GM21423 (cell line): ENCODE results near the gene RGSL1.
"Not testable (repeated sequence)": the region's sequence is repeated elsewhere in the genome, so short reads cannot be mapped to it uniquely, and the experiment has no call there.

ENCODE experiments used
- ATAC-seq: cut with Tn5 transposase; IDR thresholded peaks from one replicate; pipeline ENCODE4 v1.9.1; 2021; ENCODE audit warnings: mild to moderate bottlenecking, moderate library complexity; ENCODE audit not compliant: unreplicated experiment

The RGSL1 gene

GRCh38 chr1:182446033-182446669 lies 3.8 kb upstream of the RGSL1 start:
- ATAC-seq: peak; percentile 67

- not testable (repeated sequence) for ATAC-seq
These were observed 2.8 kb upstream of the RGSL1 start for GRCh38 chr1:182447124-182447523.

DNA sequence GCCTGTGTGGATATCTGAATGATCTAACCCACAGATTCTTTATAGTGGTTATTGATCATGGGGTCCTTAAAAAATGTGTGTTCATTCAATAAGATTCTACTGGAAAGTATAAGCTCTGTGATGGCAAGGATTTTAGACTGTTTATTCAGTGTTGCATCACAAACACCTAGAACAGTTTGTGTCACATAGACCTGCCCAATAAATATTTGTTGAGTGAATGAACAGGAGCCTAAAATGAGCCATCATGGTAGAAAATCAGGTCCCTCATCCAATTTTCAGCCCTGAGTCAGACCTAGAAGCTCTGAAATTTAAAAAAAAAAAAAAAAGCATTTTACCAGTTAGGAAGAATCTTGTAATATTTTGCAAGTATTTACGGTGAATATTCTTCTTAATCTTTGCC lies 2.3 kb upstream of the RGSL1 start:
- ATAC-seq: no peak

- no peak for ATAC-seq
These were observed 3.7 kb downstream of the RGSL1 start for GRCh38 chr1:182453631-182454030.

DNA sequence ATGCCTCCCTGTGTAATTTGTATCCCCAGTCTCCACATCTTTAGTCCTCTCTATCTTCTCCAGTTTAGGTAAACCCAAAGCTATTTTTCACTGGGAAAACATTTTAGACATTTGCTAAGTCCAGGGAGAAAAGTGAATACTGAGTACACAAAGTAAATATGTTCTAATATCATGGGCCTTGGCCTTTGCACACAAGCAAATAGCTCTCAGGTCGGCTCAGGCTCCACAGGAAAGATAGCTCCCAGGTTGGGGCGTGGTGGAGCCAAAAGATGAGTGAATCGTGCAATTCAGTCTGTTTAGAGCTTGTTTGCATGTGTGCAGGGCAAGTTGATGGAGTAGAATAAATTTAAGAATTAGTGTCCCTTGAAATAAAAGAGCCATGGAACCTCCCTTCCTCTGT lies 7.9 kb downstream of the RGSL1 start:
- no peak for ATAC-seq

DNA sequence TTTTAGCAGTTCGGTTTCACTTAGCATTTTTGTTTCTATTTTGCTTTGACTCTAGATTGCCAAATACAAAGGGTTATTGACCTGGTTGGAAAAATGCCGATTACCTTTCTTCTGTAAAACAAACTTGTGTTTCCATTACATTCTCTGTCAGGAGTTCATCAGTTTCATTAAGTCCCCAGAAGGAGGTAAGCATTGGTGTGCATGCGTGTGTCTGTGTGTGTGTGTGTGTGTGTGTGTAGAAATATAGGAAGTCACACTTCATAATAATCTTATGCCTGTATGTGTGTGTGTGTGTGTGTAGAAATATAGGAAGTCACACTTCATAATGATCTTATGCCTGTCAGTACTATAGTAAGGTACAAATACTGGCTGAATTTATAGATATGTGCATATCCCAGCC lies 10.0 kb downstream of the RGSL1 start:
- ATAC-seq: no peak

GRCh38 chr1:182460550-182460951 lies 10.6 kb downstream of the RGSL1 start:
- no peak for ATAC-seq

- ATAC-seq: no peak
These were observed 23.6 kb downstream of the RGSL1 start for GRCh38 chr1:182473556-182473955.

- ATAC-seq: no peak
These were observed 26.7 kb downstream of the RGSL1 start for GRCh38 chr1:182476625-182477024.

DNA sequence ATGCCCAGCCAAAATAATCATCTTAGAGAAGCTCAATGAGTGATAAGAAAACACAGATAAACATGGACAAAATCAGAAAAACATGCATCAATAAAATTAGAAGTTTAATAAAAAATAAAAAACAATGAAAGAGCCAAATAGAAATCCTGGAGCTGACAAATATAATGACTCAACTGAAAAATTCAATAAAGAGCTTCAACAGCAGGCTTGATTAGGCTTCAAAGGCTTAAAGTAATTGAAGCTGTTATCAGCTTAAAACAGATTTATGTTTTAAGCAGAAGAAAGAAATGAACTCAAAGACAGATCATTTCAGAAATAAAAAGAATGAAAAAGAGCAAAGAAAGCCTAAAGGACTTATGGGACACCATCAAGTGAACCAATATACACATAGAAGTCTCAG lies 28.3 kb downstream of the RGSL1 start:
- no peak for ATAC-seq

GRCh38 chr1:182484067-182484466 lies 34.1 kb downstream of the RGSL1 start:
- no peak for ATAC-seq

DNA sequence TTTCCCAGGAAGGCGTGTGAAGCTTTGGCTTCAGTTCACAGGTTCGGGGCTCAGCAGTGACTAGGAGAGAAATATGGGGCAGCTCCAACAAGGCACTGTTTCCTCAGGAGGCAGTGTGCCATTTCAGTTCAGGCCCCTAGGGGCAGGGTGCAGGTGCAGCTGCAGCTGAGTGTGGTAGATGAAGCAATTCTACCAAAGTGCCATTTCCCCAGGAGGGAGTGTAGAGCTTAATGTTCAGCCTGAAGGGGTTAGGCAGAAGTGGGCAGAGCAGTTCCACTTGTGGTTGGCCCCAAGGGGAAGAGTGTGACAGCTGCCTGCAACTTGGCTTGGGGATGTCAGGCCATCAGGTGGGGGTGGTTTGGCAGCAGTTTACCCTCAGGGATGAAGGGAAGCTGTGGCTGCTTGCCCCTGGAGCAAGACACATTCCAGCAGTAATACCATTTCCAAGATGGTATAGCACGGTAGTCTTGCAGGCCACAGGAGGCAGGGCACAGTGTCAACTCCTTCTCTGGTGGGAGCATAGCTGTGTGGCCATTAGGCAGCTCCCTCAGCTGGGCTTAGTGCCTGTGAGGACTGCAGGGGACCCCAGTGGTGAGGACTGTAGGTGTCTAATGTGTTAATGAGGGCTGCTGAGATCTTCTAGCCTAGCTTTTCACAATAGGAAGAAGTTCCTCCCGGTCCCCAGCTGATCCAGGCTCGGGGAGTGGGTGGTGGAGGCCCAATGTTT lies 34.7 kb downstream of the RGSL1 start:
- ATAC-seq: peak; percentile 97

GRCh38 chr1:182485861-182486260 lies 35.9 kb downstream of the RGSL1 start:
- ATAC-seq: no peak

DNA sequence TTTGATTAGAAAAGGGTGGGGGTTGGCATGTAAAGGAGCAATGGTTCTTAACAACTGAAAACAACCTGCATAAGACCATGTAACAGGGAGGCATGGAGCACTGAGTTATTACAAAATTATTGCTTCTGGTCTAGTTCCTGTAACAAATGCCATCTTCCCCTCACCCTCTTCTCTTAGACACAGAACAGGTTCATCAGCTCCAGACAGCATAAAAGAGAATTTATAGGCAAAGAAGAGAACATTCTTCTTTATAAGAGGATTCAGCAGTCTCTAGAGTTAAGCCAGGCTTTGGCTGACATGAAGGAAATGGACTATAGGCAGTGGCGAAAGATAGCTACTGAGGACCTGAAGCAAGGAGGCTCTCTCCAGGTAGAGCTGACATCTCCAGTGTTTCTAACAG lies 38.9 kb downstream of the RGSL1 start:
- ATAC-seq: no peak

- no peak for ATAC-seq
These were observed 43.1 kb downstream of the RGSL1 start for GRCh38 chr1:182493063-182493462.

GRCh38 chr1:182495002-182495401 lies 45.1 kb downstream of the RGSL1 start:
- ATAC-seq: no peak

DNA sequence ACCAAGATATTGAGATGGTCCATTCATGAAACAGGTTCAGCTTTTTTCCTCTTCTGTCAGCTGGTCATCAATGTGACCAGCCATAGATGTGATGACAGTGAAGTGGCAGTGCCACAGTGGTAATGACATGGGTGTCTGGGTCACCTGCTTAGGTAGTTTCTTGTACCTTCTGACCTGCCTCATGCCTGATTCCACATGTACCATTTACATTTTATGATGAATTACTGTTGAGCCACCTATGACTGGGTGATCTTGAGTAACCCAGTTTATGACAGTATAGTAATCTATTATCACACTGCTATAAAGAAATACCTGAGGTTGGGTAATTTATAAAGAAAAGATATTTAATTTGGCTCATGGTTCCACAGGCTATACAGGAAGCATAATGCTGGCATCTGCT lies 45.7 kb downstream of the RGSL1 start:
- ATAC-seq: no peak

DNA sequence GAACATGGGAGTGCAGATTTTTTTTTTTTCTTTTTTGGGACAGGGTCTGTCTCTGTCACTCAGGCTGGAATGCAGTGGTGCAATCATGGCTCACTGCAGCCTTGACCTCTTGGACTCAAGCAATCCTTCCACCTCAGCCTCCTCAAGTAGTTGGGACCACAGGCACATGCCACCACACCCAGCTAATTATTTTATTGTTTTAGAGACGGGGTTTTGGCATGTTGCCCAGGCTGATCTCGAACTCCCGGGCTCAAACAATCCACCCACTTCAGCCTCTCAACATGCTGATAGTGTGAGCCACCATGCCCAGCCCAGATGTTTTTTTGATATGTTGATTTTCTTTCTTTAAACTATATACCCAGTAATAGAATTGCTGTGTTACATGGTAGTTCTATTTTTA lies 57.7 kb downstream of the RGSL1 start:
- ATAC-seq: no peak

GRCh38 chr1:182515556-182515955 lies 65.6 kb downstream of the RGSL1 start:
- no peak for ATAC-seq

DNA sequence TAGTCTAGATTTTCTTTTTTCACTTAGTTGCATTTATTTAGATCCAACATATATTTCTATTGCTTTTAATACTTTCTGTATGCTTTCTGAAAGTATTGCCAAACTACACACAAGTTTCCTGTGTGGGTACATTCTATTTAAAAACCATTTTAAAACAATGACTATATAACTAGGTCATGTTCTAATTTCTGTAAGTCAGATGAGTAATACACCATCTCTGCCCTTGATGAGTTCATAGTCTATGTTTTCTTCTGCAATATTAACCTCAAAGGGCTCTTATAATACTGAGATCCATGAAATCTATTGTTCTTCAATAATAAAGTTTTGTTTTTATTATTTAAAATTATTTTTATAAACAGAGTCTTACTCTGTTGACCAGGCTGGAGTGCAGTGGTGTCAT lies 70.8 kb downstream of the RGSL1 start:
- no peak for ATAC-seq

DNA sequence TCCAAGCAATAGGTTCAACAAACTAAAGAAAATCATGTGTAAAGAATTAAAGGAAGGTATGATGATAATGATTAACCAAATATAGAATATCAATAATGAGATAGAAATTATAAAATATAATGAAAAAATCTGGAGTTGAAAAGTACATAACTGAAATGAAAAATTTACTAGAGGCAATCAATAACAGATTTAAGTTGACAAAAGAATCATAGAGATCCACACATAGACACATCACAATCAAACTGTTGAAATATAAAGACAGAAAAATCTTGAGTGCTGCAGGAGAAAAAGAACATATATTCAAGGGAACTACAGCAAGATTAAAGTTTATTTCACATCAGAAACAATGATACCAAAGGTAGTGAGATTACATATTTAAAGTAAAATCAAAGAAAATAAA lies 75.4 kb downstream of the RGSL1 start:
- no peak for ATAC-seq

DNA sequence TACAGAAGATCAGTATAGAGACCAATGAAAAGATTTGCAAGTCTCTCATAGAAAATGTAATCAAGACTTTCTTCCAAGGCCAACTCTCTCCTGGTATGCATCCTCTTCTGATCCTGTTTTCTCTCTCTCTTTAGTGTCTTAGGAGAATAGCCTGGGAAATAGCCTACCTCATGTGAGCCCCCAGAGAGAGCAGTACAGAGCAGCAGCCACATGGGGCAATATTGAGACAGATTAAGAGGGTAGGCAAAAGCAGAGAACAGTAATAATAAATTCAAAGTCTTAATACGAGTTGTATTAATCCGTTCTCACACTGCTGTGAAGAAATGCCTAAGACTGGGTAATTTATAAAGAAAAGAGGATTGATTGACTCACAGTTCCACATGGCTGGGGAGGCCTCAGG lies 77.7 kb downstream of the RGSL1 start:
- ATAC-seq: no peak

DNA sequence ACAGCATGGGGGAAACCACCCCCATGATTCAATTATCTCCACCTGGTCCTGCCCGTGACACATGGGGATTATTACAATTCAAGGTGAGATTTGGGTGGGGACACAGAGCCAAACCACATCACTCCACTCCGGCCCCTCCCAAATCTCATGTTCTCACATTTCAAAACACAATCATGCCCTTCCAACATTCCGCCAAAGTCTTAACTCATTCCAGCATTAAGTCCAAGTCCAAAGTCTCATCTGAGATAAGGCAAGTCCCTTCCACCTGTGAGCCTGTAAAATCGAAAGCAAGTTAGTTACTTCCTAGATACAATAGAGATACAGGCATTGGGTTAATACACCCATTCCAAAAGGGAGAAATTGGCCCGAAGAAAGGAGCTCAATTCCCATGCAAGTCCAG lies 78.3 kb downstream of the RGSL1 start:
- not testable (repeated sequence) for ATAC-seq
